Aorta (tissue), 5 donors: ENCODE measurements around the gene PLEKHA6. TPM values are rescaled to one million over a fixed set of nuclear protein-coding genes. Genes with fewer than 3 reads are reported as not detected.
A peak's percentile ranks its signal among the peaks of the same experiment; 100 is the strongest.
"Not testable (repeated sequence)": the region's sequence is repeated elsewhere in the genome, so short reads cannot be mapped to it uniquely, and the experiment has no call there.

Source experiments
- ATAC-seq: fragments of 200-7000 bp; cut with Tn5 transposase; one replicate; pipeline ENCODE4 v1.9.1; 2022; ENCODE audit warnings: moderate library complexity; ENCODE audit not compliant: low FRiP score
- DNase-seq, 2 donors: peaks; one replicate each; pipeline ENCODE4 v3.0.0-alpha.2; 2020
- H3K27ac ChIP-seq, 2 donors: one replicate each; pipeline ENCODE4 v1.5.1; 2013; ENCODE audit warnings: low read length in 2 of 2, mild to moderate bottlenecking in 2 of 2, moderate library complexity in 2 of 2, control low read depth in 1 of 2, inconsistent platforms in 1 of 2, low read depth in 1 of 2
- H3K27me3 ChIP-seq, 2 donors: one replicate each; pipeline ENCODE4 v1.6.1; 2013; ENCODE audit warnings: control low read depth in 1 of 2, low read length in 1 of 2, mild to moderate bottlenecking in 1 of 2, moderate library complexity in 1 of 2; ENCODE audit not compliant: insufficient read depth in 2 of 2, control insufficient read depth in 1 of 2
- H3K36me3 ChIP-seq, 2 donors: one replicate each; pipeline ENCODE4 v1.6.1; 2013; ENCODE audit warnings: control low read depth in 1 of 2, low read length in 1 of 2, mild to moderate bottlenecking in 1 of 2; ENCODE audit not compliant: insufficient read depth in 2 of 2, control insufficient read depth in 1 of 2
- H3K4me1 ChIP-seq, 2 donors: one replicate each; pipeline ENCODE4 v1.6.1; 2013; ENCODE audit warnings: low read length in 2 of 2, control low read depth in 1 of 2, mild to moderate bottlenecking in 1 of 2, moderate library complexity in 1 of 2; ENCODE audit not compliant: insufficient read depth in 2 of 2, control insufficient read depth in 1 of 2
- H3K4me3 ChIP-seq, 2 donors: one replicate each; pipeline ENCODE4 v1.5.1; 2013; ENCODE audit warnings: low read length in 2 of 2, control low read depth in 1 of 2, mild to moderate bottlenecking in 1 of 2
- H3K9me3 ChIP-seq: one replicate; pipeline ENCODE4 v1.6.1; 2013; ENCODE audit warnings: mild to moderate bottlenecking, low read length; ENCODE audit not compliant: control insufficient read depth
- WGBS, 2 donors: extraction: QIAGEN DNeasy Blood & Tissue Kit; methylation state at CpG; one replicate each; pipeline ENCODE4 v1.1.7; 2013; 5-methylcytosine and 5-hydroxymethylcytosine counted together
- intact Hi-C, 2 donors: fragments of 100-400 bp; cut with DNase I; formaldehyde crosslinking; loops; one replicate each; pipeline versions ENCODE4 v1.14.2 to v1.15.0; 2022
- polyA plus RNA-seq, 2 donors: library from polyadenylated mRNA; stranded (reverse); fragments of 200-250 nt; gene quantifications; one replicate each; pipeline ENCODE4 v1.2.3, GENCODE V29; 2013
- total RNA-seq, 2 donors: library from RNA; stranded (reverse); fragmentation: NEBNext Ultra II Directional; extraction: Animal tissue kit (Norgen Biotek cat#: 25700); gene quantifications; one replicate each; pipeline ENCODE4 v1.2.1, GENCODE V29; 2021
- donor health status: healthy with polysubstance abuse.
- donor health status: Bipolar disorder and iron deficiency.
- donor health status: DM: no; HTN: no; CAD: no.
- donor health status: DM: no; HTN: no; CAD: no.
- donor health status: DM: yes; HTN: yes; CAD: no.

Gene PLEKHA6
- total and polyA plus RNA-seq, 4 donors = 0.56 to 19.6 (median 5.0) TPM

DNA sequence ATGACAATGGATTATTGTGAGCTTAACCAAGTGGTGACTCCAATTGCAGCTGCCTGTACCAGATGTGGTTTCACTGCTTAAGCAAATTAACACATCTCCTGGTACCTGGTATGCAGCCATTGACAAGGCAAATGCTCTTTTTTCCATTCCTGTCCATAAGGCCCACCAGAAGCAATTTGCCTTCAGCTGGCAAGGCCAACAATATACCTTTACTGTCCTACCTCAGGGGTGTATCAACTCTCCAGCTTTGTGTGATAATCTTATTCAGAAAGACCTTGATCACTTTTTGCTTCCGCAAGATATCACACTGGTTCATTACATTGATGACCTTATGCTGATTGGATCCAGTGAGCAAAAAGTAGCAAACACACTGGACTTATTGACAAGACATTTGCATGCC lies 122.2 kb downstream of the PLEKHA6 start:
- H3K4me1 ChIP-seq, H3K27ac ChIP-seq, H3K36me3 ChIP-seq, H3K4me3 ChIP-seq, H3K9me3 ChIP-seq, H3K27me3 ChIP-seq, ATAC-seq, intact Hi-C loops, DNase-seq: not testable (repeated sequence)
- WGBS, 2 donors = 89 to 97% methylated on average over 1 of the region's 1 CpG

DNA sequence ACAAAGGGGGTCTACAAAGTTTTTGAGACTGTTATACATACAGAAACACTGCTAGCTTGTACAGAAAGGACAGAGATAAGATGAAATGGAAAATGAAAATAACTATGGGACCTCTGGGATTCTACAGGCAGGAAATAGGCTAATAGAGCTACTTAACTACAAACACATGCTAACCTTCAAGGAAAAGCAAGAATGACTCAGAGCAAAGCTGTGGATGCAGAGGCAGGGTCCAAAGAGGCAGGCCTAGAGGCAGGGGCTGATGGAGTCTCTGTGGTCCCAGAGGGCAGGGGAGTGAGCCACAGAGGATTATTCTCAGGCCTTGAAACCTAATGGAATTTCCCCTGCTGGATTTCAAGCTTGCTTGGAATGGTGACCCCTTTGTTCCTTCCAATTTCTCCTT lies 127.2 kb downstream of the PLEKHA6 start:
- no peak for DNase-seq
- no peaks in the 10 kb centered on the region for H3K36me3 ChIP-seq

DNA sequence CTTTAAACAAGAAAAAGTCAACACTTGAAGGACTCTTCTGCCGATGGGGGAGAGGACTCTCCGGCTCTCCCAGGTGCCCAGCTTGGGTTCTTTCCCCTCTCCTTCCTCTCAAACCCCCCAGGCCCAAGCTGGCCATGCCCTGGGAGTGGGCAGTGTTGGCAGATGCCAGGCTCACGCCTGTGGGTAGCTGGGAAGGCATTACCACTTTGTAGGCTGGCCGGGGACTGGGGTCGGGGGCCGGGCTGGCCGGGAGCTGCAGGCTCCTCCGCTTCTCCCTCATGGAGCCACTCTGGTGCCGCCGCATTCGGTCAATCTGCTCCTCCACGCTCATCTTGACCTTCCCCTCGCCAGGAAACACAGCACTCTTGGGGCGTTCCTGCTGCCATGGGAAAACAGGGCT lies 129.5 kb downstream of the PLEKHA6 start:
- ATAC-seq (no peak), DNase-seq (no peak)
- Histone ChIP-seq H3K27me3 (no peaks in the 10 kb centered on the region), H3K27ac (no peak overlapping the region), H3K36me3 (no peaks in the 10 kb centered on the region), H3K4me1 (no peaks in the 10 kb centered on the region), H3K4me3 (no peak overlapping the region), H3K9me3 (no peaks in the 10 kb centered on the region)
- WGBS, 2 donors = 94 to 97% methylated on average over 14 of the region's 14 CpGs
- intact Hi-C loops = no loop called here

More for the DNA sequence above, 127.2 kb downstream of the PLEKHA6 start:
- peak; percentile 59 for ATAC-seq
- intact Hi-C loops = no loop called here
- Histone ChIP-seq H3K4me1 (no peaks in the 10 kb centered on the region), H3K4me3 (no peak overlapping the region), H3K27ac (no peak overlapping the region), H3K27me3 (no peaks in the 10 kb centered on the region), H3K9me3 (no peaks in the 10 kb centered on the region)

DNA sequence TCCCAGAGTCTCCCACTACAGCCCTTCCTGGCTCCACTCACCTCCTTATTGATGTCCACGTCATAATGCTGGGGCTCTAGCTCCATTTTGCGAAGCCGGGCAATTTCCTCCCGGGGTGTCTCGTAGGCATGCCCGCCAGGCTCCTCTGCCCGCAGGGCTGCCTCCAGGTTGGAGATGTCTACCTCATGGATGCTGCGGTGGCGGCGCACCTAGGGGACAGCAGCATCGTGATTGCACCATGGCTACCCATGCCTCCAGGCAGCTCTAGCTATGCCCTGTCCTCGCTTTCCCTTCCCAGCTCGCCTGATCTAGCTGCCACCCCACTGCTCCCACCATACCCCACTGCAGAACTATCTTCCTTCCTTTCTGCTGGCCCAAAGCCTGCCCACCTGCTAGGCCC lies 130.8 kb downstream of the PLEKHA6 start:
- 95 to 97% methylated on average over 13 of the region's 13 CpGs for WGBS, 2 donors

DNA sequence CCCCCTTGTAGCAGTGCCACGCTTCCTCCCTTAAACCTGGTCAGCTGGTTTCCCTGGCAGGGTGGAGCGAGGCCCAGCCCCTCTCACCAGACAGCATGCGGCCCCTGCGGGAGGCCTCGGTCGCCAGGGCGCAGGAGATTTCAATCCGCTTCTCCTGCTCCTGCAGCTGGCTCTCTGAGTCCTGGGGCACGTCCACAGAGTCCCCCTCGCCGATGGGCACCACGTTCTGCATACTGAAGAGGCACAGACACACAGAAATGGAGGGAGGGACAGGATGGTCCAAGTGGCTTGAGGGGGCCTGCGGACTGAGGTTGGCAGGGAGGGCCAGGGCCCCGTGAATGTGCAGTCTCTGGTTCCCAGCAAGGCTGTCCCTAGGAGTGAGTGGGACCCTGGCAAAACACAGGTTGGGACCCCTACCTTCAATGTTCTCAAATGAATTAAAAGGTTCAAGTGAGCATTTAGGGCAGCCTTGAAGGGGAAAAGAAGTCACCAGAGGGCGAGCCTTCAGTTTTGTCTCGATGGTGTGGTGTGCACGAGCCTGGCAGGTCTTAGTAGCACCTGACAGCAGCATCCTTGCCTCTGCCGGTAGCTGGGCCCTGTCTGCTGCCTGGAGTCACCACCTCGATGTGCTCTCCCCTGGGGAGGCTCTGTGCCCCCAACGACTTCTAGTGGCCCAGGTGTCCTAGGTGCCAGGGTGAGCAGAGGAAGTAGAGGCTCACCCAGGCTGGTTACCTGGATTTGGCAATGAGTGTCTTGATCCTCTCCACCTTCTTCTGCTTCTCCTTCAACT lies 131.5 kb downstream of the PLEKHA6 start:
- no peak for ATAC-seq
- H3K27me3 ChIP-seq = no peaks in the 10 kb centered on the region
- 89 to 92% methylated on average over 20 of the region's 20 CpGs for WGBS, 2 donors
- H3K9me3 ChIP-seq = no peaks in the 10 kb centered on the region
- no peaks in the 10 kb centered on the region for H3K36me3 ChIP-seq
- H3K4me1 ChIP-seq = no peaks in the 10 kb centered on the region
- no peak for DNase-seq
- no peak overlapping the region for H3K4me3 ChIP-seq
- intact Hi-C loops = no loop called here
- no peak overlapping the region for H3K27ac ChIP-seq

More for the DNA sequence above, 130.8 kb downstream of the PLEKHA6 start:
- Histone ChIP-seq H3K27me3 (no peaks in the 10 kb centered on the region), H3K4me3 (no peak overlapping the region), H3K36me3 (no peaks in the 10 kb centered on the region), H3K4me1 (no peaks in the 10 kb centered on the region), H3K27ac (no peak overlapping the region), H3K9me3 (no peaks in the 10 kb centered on the region)
- DNase-seq (peak in 1 of 2 donors; percentile 44), ATAC-seq (no peak)
- intact Hi-C loops = no loop called here

DNA sequence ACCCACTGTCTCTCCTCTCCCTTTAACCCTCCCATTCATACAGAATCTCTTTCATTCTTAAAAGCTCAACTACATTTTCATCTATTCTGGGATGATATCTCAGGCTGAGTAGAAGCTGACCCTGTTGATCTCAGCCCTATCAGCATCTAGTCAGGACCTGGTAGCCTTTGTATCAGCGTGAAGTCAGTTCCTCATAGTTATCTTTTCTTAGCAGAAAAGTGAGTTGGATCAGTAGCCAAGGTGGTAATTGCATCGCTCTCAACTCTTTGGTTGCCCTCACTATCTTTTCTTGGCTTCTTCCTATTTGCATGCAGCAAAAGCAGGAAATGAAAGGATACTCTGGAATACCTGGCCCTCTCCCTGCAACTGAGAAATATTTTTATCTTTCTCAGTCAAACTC lies 132.4 kb downstream of the PLEKHA6 start:
- Histone ChIP-seq H3K27ac (no peak overlapping the region), H3K9me3 (no peaks in the 10 kb centered on the region), H3K36me3 (no peaks in the 10 kb centered on the region), H3K4me1 (no peaks in the 10 kb centered on the region), H3K27me3 (no peaks in the 10 kb centered on the region), H3K4me3 (no peak overlapping the region)
- WGBS, 2 donors = 97 to 98% methylated on average over 2 of the region's 2 CpGs
- no peak for DNase-seq
- intact Hi-C loops = no loop called here
- no peak for ATAC-seq

DNA sequence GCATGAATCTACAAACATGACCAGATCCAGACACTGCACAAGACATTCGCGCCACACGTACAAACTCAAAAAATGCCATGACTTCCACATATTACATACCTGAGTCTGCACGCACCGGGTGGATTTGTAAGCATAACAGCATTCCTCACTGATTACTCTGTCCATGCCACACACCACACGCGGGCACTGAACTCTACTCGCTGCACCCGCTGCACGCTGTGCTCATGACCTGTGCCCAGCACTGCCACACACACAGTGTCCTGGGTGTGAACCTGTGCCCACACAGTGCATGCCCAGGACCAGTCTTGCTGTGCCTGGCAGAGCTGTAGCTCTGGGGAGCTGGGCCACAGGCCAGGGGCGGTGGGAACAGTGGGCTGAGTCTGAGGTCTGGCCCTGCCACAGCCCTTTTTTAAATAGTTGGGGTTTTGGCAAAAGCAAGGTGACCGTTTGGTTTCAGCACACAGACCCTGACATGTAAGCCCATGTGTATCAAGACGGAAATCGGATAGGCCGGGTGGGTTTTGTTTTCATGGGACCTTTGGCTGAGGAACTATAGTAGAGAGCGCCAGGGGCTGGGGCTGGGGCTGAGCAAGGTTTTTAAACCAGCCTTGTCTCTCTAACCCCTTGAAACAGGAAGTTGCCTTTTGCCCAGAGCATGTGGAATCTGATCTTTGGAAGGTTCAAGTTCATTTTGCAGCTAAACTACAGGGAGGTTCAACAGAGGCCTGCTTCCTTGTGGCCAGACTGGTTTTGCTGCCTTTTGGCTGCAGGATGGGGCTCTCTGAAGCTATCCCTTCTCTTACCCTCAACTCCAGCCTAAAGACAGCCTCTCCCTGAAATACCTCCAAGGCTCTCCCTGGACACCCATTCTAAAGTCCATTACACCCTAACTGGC lies 133.6 kb downstream of the PLEKHA6 start:
- H3K4me3 ChIP-seq = no peak overlapping the region
- no peak for DNase-seq
- intact Hi-C loops = no loop called here
- 56 to 57% methylated on average over 16 of the region's 16 CpGs for WGBS, 2 donors
- H3K36me3 ChIP-seq = no peaks in the 10 kb centered on the region
- no peak overlapping the region for H3K27ac ChIP-seq
- no peaks in the 10 kb centered on the region for H3K9me3 ChIP-seq
- no peak for ATAC-seq
- no peaks in the 10 kb centered on the region for H3K27me3 ChIP-seq
- H3K4me1 ChIP-seq = no peaks in the 10 kb centered on the region

DNA sequence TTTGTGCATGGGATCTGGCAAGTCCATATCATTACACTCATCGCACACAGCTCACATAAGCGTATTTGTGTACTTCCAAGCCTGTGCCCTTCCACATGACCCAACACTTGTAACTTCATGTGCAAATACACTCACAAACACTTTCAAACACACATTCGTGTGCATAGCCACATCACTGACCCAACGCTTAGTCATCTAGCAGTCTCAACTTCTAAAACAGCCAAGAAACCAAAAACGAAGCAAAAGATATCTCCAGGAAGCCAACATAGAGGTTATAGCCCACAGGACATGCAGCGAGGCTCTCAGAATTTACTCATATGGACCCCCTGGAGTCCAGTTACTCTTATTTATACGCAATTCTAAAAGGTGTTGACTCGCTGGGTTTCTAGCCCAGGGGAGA lies 135.1 kb downstream of the PLEKHA6 start:
- no peaks in the 10 kb centered on the region for H3K27me3 ChIP-seq
- H3K27ac ChIP-seq = no peak overlapping the region
- no peaks in the 10 kb centered on the region for H3K9me3 ChIP-seq
- ATAC-seq (no peak), DNase-seq (no peak)
- H3K4me1 ChIP-seq = no peaks in the 10 kb centered on the region
- intact Hi-C loops = no loop called here
- WGBS, 2 donors = 85 to 87% methylated on average over 8 of the region's 8 CpGs
- no peaks in the 10 kb centered on the region for H3K36me3 ChIP-seq
- no peak overlapping the region for H3K4me3 ChIP-seq
